ENCODE results near the gene KCNQ1. TPM values are rescaled to one million over a fixed set of nuclear protein-coding genes. Genes with fewer than 3 reads are reported as not detected.

Gene KCNQ1
- polyA plus RNA-seq, 1 experiment: not detected

DNA sequence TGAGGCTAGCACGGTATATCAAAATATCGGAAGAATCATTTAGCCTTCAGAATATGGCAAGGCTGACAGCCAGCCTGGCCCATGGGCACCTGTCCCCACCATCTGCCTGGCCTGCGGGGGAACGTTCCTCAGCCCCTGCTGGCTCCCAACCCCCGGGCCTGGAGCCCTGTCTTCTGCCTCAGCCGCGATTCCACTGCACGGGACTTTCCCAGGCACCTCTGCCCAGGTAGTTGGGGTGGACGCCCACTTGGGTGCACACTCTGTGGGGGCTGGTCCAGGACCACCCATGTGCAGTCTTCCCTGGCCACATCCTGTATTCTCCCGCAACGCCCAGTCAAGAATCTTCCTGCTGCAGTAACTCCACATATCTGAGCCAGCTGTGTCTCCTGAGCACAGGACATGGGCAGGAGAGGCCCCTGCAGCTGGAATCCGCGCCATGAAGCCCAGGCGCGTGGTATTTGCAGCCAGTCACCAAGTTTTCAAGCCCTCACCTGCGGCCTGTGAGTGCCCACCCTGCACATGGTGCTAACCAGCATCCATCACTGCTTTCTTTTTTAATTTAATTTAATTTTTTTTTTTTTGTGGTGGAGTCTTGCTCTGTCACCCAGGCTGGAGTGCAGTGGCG, 77.9 kb downstream of the KCNQ1 start:
- H3K27ac ChIP-seq (ENCODE audit: low read depth, low read length): no peak overlapping the region
- no peak for DNase-seq (ENCODE audit: low read depth, low spot score)
- no peaks in the 10 kb centered on the region; the same call in 1 of the 2 replicates for H3K9me3 ChIP-seq (ENCODE audit: control insufficient read depth, insufficient read depth, low read length)
- ChIA-PET CTCF (interaction anchor here (0.8 to 1.3 kb wide), 2 partner anchors 9 to 11 kb away, joined by 3 read pairs; no protein-coding TSS in a partner anchor), POLR2A (no interaction called here)
- TF ChIP-seq, protein P1, sequence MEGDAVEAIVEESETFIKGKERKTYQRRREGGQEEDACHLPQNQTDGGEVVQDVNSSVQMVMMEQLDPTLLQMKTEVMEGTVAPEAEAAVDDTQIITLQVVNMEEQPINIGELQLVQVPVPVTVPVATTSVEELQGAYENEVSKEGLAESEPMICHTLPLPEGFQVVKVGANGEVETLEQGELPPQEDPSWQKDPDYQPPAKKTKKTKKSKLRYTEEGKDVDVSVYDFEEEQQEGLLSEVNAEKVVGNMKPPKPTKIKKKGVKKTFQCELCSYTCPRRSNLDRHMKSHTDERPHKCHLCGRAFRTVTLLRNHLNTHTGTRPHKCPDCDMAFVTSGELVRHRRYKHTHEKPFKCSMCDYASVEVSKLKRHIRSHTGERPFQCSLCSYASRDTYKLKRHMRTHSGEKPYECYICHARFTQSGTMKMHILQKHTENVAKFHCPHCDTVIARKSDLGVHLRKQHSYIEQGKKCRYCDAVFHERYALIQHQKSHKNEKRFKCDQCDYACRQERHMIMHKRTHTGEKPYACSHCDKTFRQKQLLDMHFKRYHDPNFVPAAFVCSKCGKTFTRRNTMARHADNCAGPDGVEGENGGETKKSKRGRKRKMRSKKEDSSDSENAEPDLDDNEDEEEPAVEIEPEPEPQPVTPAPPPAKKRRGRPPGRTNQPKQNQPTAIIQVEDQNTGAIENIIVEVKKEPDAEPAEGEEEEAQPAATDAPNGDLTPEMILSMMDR (IDR thresholded peaks at IDR 0.05; ENCODE audit: low read depth, low read length): no peak
- peaks cover 28% of the 10 kb centered on the region for H3K27me3 ChIP-seq (ENCODE audit: control insufficient read depth, insufficient read depth, low read length)
- no peak overlapping the region for H3K4me3 ChIP-seq (ENCODE audit: low read depth, low read length)

DNA sequence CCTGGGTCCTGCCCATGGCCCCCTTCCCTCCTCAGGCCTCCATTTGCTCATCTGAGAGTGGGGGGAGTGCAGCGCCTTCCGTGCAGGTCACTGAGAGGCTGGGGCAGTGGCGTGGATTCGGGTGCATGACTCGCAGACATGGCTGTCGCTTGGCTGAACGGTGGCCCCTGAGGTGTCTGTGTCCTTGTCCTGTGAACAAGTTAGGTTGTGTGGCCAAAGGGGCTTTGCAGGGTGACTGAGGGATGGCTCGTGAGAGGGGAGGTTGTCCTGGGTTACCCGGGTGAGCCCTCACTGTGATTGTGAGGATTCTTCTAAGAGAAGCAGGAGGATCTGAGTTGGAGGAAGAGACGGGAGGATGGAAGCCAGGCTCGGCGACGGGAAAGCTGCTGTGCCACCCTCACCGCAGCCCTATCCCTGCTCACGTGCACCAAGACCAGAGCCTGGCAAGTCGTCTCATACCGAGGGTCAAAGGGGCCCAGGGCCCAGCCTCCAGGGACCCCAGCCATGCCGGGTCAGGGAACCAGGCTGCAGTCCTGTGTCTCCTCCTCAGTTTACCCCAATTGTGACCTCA, 79.1 kb downstream of the KCNQ1 start:
- ChIA-PET CTCF (no interaction called here), POLR2A (interaction anchor here (0.6 kb wide), 1 partner anchor 10 kb away, joined by 3 read pairs; no protein-coding TSS in a partner anchor)
- Histone ChIP-seq H3K27ac (ENCODE audit: low read depth, low read length) (no peak overlapping the region), H3K27me3 (ENCODE audit: control insufficient read depth, insufficient read depth, low read length) (peaks cover 34% of the 10 kb centered on the region), H3K9me3 (ENCODE audit: control insufficient read depth, insufficient read depth, low read length) (no peaks in the 10 kb centered on the region; the same call in 1 of the 2 replicates), H3K4me3 (ENCODE audit: low read depth, low read length) (no peak overlapping the region)
- DNase-seq (ENCODE audit: low read depth, low spot score): no peak
- TF ChIP-seq, protein P1 (IDR thresholded peaks at IDR 0.05; ENCODE audit: low read depth, low read length): no peak

DNA sequence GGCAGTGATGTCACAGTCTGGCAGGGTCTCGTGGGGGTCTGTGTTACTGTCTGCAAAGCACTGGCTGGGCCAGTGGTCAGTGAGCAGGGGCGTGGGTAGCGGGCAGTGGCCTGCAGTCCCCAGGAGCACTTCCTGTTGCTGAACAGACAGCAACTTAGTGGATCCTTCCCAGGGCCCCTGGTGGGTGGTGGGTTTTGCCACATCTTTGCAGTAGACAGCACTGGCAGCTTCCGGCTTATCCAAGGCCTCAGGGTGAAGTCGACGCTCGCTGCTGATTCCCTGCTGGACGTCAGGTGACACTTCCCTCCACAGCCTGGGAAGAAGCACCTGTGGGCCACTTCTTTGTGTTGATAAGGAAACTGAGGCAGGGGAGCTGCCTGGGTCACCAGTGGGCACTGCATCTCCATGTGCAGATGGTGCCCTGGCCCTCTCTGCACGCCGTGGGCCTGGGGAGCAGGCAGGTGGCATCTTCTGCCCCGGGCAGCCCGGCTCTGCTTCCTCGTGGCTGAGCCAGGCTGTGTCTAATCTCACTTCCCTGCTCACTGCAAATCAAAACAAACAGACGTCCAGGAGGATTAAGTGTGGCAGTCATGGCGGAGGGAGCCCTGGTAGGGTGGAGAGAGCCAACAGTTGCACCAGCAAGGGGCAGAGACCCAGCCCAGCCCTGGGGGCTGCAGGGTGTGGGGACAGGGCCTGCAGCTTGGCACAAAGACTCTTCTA, 79.8 kb downstream of the KCNQ1 start:
- Histone ChIP-seq H3K27ac (ENCODE audit: low read depth, low read length) (no peak overlapping the region), H3K4me3 (ENCODE audit: low read depth, low read length) (no peak overlapping the region), H3K9me3 (ENCODE audit: control insufficient read depth, insufficient read depth, low read length) (no peaks in the 10 kb centered on the region; the same call in 1 of the 2 replicates), H3K27me3 (ENCODE audit: control insufficient read depth, insufficient read depth, low read length) (peaks cover 33% of the 10 kb centered on the region)
- TF ChIP-seq, protein P1 (IDR thresholded peaks at IDR 0.05; ENCODE audit: low read depth, low read length): no peak
- CTCF ChIA-PET: no interaction called here
- DNase-seq (ENCODE audit: low read depth, low spot score): no peak
- POLR2A ChIA-PET: no interaction called here

DNA sequence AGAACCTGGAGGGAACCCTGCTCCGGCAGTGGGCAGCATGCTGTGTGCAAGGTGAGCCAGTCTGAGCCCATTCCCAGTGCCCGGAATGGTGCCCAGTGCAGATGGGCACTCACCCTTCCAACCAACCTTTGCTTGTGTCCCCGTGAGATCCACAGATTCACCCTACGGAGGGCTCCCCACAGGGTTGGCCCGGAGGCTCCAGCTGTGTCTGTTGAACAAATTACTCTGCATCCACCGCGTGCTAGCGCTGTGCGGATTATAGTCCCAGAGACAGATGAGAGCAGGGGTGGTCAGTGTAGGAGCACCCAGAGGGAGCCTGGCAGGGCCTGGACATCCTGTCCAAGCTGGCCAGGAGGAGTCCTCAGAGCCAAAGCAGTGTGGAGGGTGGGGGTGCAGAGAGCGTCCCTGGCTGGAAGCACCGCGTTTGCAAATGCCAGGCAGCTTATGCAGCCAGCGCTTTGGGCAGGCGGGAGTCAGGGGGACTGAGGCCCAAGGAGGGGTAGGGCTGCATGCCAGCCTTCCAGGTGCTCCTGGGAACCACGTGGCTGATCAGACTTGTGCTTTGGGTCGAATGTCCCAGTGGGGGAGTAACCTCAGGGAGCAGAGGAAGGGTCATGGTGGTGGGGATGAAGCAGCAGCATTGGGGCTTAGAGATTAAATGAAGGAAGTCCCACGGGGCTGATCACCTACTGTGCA, 80.5 kb downstream of the KCNQ1 start:
- DNase-seq (ENCODE audit: low read depth, low spot score): no peak
- Histone ChIP-seq H3K9me3 (ENCODE audit: control insufficient read depth, insufficient read depth, low read length) (no peaks in the 10 kb centered on the region; the same call in 1 of the 2 replicates), H3K27ac (ENCODE audit: low read depth, low read length) (no peak overlapping the region), H3K4me3 (ENCODE audit: low read depth, low read length) (no peak overlapping the region), H3K27me3 (ENCODE audit: control insufficient read depth, insufficient read depth, low read length) (peaks cover 29% of the 10 kb centered on the region)
- ChIA-PET POLR2A (no interaction called here), CTCF (no interaction called here)
- TF ChIP-seq, protein P1 (IDR thresholded peaks at IDR 0.05; ENCODE audit: low read depth, low read length): no peak

Data from AG04450 (cell line).